AG08396 (cell line): ENCODE data around the gene FOXO1.
A peak's percentile ranks its signal among the peaks of the same experiment; 100 is the strongest.

Source experiments
- DNase-seq: peaks from one replicate; pipeline ENCODE4 v3.0.0; 2012; ENCODE audit warnings: low spot score, mixed read lengths

The FOXO1 gene

DNA sequence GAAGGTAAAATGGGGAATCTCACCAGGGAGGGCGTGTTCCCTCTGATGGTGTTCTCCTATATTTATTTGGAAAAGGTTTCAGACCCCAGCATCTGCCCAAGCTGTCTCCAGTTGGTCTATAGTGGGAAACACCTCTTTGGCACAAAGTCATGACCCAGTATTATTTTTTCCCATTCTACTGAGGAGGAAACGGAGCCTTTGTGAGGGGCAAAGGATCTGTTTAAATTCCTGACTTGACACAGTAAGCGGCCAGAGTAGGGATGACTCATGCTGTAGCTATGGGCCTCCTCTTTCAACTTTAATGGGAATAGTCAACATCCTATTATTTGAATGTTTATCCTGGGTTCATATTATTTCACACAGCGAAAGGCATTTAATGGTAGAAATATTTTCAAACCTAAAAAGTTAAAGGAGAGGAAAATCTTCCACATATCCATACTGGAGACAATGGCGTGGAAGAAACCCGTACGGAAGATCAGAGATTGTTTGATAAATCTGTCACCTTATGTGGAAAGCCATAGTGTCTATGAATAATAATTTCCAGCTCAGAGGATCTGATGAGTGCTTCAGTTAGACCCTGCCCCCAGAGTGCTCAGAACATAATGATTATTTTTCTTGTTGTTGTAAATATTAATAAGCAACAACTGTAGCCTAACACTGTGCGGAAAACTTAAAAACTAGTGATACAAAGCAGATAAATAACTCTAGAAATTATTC lies 126.0 kb downstream of the FOXO1 start:
- DNase-seq, result peak; percentile 72

DNA sequence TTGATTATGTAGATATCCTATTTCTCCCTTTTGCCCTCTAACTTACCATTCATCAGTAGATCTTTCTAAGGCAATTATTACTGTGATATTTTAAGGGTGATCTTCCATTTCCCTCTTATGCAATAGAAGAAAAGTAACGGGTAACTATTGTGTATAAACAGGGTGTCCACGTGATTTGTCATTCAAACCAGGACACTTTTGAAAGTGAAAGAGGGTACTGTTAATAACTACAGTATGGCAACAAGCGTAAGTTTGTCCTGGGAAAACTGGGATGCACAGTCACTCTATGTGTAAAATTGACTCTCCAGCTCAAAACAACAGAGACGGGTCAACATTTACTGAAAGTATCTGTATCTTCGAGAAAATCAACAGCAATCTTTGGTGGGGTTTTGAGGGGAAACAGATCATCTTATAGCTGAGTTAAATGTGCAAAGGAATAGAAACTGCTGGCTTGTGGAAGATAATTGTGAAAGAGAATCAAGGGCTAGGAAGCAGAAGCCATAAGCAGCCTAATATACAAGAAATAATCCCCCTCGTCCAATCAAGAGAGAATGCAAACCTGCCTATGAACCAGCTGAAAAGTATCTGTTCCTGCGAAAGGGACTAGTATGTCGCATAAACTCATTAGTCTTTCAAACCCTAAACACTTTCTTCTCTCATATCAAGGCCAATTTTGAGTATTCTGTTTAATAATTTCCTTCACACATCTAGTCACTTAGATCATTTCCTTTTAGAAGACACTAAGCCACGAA lies 126.7 kb downstream of the FOXO1 start:
- DNase-seq, result no peak

DNA sequence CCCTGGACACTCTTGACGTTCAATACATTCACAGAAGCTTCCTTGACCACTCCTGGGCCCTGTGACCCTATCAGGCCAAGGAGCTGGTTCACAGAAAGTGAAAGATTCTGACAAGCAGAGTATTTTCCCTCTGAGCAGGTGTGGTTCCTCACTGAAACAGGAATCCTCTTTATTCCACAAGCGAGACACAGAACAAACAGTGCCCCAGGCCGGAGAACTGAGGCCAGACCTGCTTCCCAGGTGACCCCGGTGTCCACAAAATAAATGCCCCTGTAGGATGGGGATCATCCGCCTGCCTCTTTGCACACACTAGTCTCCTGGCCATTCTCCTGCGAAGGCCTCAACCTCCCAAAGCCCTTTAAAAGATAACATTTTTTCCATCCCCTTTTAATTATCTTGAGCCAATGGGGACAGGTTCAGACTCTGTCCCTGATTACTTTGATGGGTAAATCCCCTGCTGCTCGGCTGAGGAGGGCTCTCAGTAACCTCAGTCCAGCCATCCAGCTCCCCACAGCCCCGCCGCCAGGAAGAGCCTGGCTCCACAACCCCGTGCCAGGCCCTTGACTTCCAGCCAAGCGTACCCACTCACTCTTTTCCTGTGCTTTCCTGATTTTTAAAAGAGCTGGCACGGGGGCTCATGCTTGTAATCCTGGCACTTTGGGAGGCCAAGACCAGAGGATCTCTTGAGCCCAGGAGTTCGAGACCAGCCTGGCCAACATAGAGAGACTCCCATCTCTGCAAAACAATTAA lies 129.1 kb downstream of the FOXO1 start:
- no peak for DNase-seq

DNA sequence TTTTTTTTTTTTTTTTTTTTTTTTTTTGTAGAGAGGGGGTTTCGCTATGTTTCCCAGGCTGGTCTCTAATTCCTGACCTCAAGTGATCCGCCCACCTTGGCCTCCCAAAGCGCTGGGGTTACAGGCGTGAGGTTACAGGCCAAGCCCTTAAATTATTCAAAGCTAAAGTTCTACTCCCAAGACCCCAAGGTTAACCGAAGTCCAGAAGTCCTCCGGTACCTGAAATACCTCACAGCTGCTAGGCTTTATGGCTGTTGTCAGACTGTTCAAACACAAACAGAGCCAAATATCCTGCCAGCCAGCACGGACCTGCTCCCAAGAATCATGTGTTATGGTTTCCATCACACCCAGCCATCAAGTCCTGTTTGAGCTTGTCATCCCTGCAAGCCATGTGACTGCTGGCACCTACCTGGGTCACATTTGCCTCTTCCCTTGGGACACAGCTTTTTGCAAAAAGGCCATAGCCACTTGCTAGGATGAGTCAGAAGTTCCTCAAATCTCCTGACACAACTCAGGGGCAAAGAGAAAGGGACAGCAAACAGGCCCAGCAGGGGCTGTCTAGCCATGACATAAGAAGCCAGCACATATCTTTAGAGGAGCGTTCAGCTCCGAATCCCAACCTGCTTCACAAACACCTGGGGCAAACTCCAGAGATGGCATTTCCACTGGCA lies 129.9 kb downstream of the FOXO1 start:
- no peak for DNase-seq

DNA sequence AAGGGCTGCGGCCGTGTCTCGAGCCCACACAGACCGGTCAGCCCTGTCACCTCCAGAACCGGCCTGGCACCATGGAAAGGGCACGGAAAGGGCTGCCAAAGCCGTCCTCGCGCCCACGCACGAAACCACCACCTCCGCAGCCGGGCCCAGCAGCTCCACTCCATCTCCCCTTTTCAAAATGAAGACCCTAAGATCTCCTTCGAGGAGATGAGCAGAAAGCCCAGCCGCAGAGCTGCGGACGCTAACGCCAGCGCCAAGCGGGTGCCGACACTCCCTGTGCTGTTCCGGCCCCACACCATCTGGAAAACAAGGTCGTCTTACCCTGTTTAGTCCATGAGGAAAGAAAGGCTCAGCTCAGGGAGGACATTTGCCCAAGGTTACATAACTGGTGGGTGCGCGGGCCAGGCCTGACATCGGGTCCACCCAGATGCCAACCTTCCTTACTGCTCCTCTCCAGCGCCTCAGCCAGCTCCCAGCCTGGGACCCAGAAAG lies 131.1 kb downstream of the FOXO1 start:
- DNase-seq, result no peak

DNA sequence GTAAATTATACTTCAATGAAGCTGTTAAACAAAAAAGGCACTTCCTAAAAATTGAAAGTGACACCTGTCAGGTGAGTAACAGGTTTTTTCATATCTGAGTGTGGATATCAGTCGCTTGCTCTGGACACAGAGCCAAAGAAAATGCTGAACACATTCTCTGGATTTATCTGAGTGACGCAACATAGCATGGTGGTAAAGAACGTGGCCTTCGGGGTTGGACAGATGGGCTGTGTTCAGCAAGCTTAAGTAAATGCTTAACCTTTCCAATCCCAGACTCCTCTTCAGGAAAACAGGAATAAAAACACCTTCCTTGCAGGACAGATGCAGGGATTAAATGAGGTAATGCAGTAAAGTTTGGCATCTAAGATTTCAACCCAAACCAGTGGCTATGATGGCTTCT lies 132.0 kb downstream of the FOXO1 start:
- no peak for DNase-seq

DNA sequence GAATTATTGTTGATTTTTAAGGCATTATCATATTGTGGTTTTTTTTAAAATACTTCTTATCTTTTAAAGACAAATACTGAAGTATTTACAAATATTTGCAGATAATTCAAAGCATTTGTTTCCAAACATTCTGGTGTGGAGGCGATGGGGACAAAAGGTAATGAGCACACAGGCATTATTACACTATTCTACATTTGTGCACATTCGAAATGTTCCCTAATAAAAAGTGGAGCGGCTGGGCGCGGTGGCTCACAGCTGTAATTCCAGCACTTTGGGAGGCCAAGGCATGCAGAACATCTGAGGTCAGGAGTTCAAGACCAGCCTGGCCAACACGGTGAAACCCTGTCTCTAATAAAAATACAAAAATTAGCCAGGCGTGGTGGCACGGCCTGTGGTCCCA lies 133.4 kb downstream of the FOXO1 start:
- no peak for DNase-seq

DNA sequence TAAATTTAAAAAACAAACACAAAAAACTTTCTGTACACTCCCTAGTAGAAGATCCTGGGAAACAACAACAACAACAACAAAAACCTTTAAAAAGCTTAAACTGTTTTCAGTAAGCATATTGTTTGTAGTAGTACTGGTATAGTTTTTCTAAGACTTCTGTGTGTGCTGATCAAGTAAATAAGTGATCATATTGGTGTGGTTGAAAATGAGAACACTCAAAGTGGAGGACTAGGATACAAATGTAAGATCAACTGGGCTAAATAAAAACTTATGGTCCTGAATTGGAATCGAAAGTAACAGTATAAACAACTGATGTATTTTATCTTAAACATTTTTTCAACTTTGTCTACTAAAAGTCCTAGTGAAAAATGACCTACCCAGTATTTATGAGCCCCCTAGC lies 135.5 kb downstream of the FOXO1 start:
- no peak for DNase-seq

DNA sequence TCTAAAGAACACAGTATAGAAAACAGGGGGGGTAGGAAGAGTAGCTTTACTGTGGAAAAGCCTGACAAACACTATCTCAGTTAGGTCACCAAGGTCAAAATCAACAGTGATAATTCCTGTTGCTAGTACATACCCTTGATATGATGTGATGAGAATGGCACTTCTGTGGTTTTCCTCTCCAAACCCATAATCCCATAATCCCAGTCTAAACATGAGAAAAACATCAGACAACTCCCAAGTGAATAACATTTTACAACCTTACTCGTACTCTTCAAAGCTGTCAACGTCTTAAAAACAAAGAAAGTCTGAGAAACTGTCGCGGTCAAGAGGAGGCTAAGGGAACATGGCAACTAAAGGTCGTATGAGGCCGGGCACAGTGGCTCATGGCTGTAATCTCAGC lies 137.6 kb downstream of the FOXO1 start:
- DNase-seq, result no peak

DNA sequence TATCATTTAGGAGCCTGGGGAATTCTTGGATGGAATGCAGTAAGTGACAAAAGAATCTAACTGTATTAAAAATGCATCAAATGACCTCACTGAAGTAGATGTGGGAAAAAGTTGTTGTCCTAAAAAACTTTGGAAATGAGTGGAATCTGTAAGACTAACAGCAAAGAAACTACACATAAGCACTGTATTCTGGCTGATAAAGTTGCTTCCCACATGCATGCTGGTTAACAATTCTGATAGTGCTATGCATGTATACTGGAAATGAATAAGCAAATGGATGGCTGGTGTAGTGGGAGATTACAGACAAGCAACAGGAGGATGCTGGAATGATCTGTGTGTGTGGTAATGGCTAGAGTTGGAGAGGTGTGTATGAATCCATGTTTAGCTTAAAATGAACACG lies 138.5 kb downstream of the FOXO1 start:
- no peak for DNase-seq

DNA sequence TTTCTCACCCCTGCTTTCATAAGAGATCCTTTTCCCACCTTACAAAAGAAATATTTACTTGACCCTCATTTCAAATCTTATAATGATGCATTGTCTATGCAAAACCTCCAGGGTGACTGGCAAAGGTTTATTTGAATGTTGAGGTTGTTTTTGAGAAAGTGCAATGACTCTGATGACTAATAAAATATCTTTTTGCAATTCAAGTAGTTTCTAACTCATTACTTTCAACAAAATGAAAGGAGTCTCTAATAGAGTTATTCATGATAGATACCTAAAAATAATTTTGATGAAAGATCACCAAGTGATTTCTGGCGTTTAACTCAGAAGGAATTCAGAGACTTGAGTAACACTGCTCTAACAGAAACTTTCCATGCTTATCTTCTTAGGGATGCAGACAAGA lies 144.2 kb downstream of the FOXO1 start:
- no peak for DNase-seq

DNA sequence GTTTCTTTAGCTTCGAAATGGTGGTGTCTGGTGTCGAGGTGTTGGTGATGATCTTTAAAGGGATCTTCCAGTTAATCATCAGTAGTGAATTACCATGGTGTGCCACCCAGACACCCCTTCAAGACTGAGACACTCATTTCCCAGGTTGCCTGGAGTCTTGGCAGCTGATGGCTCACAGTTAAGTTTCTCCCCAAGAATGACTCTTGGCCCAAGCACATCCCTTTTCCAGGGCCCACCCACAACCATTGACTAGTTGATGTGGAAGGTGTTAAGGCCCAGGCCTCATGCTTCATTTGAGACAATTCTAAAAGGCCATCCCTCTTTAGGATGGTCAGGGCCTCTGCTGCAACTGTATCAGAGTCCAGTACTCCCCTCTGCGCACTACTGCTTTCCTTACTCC lies 145.5 kb downstream of the FOXO1 start:
- no peak for DNase-seq

DNA sequence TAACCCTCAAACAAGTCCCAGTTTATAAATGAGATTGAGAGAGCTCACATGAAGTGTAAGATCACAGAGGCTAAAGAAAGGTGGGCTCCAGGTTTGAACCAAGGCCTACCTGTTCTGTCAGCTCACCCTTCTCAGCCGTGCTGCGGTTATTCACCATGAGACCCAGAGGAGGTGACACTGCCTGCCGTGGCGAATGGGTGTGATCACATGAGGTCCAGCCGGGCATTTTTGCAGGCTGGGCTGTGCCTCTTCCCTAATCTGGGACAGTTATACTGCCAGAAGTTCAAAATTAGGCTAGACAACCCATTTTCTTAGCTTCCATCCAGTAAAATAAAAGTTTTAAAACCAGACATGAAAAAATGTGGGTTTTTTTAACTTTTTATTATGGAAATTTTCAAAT lies 146.8 kb downstream of the FOXO1 start:
- no peak for DNase-seq

DNA sequence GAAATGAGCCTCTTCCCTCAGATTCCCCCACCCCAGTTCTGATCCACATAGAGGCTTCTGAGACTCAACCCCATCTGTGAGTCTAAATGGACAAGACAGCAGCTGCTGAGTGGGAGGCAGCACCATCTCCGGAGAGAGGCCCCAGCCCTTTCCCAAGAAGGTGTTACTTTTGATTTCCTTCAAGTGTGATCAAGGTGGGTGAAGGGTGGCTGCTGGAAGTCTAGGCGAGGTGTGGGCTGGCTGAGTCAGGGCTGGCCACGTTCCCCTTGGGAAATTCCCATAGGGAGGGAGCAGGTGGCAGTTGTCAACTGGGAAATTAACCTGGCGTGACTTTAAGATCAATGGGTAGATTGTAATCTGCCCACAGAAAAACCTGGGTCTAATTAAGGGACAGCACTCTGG lies 148.0 kb downstream of the FOXO1 start:
- no peak for DNase-seq

DNA sequence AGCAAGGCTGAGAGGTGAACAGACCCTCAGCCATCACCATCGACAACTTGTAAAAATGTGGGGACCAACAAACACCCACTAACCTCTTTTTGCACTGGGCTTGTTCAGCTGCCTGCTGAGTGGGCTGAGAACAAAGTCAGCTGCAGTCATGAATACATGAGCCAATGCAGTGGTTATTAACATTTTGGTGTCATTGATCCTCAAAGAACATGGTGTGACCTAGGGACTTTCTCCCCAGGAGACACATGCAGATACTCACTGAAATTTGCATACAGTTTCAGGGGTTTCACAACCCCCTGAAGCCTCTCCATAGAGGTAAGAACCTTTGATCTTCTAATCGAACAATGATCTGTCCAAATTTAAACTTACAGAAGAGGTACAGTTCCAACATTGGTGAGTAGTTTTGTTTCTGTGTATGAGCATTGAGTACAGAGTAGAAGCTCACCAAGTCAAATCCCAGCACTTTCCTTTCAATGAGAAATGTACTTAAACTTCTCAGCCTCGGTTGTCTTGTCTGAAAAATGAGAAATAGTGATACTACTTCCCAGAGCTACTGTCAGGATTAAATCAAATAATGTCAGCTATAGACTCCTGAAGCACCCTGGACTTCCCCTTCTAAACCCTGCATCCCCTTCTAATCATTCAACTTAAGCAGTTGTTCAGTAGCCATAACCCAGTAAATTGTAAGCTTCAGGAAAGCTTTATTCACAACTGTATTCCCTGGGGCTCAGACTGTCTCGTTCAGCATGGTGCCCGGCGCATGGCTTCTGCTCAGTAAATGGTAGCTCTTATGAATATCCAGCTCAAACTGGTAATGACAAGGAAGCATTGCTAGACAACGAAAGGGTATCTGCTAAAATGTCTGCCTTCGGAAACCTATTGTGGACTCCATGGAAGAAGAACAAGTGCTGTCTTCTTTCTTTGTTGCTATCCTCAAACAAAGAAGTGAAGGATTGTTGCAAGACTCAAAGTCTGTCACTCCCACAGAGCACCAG lies 148.7 kb downstream of the FOXO1 start:
- DNase-seq, result no peak

DNA sequence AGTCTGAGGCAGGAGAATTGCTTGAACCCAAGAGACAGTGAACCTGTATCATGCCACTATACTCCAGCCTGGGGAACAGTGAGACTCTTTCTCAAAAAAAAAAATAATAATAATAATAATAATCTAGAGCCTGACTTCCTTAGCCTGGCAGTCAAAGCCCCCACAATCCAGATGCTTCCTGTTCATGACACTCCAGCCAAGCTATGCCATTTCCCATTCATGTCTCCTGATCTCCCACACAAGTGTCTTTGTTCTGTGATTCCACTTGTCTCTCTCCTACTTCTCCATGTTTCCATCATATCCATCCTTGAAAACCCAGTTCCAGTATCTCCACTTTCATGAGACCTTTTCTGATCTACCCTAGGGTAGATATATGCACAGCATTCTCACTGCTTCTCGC lies 150.7 kb downstream of the FOXO1 start:
- DNase-seq, result no peak

DNA sequence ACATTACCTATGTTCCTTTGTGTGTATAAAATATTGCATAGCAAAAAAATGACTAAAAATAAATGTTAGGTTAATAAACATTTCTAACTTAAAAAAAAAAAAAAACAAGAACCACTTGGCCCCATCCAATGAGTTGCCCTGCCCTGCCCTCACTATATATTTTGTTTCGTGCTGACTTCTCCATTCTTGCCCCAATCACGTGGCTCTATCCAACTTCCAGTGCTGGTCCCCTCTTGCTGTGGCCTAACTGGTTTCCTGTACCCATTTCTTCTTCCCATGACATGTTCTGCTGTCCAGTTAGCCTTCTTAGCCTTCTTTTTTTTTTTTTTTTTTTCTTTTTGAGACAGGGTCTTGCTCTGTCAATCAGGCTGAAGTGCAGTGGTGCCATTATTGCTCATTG lies 151.6 kb downstream of the FOXO1 start:
- no peak for DNase-seq

DNA sequence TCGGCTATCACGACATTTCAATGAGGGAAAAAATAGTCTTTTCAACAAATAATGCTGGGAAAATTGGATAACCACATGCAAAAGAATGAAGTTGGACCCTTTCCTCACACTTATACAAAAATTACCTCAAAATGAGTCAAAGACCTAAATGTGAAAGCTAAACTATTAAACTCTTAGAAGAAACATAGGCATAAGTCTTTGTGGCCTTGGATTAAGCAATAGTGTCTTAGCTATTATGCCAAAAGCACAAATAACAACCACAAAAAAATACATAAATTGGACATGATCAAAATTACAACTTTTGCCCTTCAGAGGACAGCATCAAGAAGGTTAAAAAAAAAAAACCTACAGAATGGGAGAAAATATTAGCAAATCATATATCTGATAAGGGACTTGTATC lies 156.6 kb downstream of the FOXO1 start:
- DNase-seq, result no peak

DNA sequence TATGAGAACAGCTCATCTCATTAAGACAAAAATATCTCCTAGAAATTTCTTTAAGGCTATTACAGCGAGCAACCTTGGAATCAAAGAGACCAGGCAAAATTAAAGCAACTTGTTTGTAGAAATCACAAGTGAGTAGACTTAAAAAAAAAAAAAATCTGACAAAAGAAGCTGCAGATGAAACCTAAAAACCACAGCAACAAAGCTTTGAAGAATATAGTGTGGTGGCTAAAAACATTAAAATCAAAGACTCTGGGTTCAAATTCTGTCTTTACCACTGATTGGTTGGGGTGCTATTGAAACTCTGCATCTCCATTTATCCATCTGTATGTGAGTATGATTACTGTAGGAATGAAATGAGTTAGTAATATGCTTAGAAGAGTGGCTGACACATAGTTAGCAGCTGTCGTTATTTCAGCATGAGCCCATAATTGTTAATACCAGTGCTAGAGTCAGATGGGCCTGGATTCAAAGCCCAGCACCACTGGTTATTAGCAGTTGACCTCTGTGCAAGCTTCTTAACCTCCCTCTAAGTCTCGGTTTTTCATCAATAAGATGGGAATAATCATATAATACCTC lies 157.6 kb downstream of the FOXO1 start:
- no peak for DNase-seq

DNA sequence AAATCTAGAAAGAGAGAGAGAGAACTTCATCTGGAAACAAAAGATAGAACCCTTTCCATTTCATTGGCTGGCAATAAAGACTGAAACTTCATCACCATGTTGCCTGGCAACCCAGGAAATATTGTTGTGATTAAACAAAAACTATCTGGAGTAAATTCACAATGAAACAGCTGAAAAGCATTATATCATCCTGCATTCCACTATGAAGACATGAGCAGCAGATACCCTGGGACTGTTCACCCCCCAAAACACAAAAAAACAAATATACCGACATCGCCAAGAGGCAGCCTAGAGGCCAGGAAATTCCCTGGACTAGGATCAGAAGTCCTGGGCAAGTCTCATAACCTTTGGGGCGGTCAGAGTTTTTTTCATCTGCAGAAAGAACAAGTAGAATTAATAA lies 158.3 kb downstream of the FOXO1 start:
- DNase-seq, result peak; percentile 14
